CD4-positive, alpha-beta T cell treated with Interleukin-17A for 4 hours (primary cell): Measurements from ENCODE around the gene MAST3.

ENCODE experiments used
- DNase-seq: peaks from one replicate; pipeline ENCODE4 v3.0.0-alpha.2; 2020; ENCODE audit warnings: mixed read lengths

The MAST3 gene

GRCh38 chr19:18161636-18162002 is 64.0 kb downstream of the MAST3 start:
- DNase-seq, result no peak

DNA sequence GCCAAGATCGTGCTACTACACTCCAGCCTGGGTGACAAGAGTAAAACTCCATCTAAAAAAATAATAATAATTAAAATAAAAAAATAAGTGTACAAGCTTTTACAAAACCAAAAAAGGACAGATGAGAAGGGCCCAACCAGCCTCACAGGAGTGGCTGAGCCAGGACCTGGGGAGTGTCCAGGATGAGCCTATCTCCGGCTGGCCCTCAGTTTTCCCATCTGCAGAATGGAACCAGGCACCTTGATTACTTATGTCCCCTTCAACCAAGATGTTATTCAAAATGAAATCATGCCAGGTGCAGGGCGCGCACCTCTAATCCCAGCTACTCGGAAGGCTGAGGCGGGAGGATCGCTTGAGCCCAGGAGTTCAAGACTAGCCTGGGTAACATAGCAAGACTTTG is 66.5 kb downstream of the MAST3 start:
- no peak for DNase-seq

DNA sequence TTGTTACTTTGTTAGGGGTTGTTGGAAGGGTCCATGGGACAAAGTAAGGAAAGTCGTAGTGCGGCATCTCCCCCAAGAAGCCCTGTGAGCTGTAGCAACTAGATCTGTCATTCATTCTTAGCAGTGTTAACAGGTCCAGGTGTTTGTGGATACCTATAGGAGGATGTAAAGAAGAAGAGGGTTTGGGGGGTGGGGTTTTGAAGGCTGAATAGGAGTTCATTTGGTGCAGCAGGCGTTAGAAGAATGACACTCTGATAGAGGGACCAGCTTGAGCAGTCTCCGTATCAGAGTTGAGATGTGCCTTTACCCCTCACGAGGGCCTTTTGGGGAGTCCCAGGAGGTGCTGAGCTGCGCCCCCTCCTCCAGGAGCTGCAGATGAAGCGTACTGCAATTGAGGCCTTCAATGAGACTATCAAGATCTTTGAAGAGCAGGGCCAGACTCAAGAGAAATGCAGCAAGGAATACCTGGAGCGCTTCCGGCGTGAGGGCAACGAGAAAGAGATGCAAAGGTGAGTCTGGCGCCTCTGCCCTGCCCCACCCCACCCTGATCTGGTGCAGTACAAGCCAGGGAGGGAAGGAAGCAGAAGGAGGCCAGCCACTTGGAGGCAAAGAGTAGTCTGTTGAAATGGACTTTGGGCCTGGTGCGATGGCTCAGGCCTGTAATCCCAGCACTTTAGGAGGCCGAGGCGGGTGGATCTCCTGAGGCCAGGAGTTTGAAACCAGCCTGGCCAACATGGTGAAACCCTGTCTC is 68.4 kb downstream of the MAST3 start:
- DNase-seq, result no peak

- DNase-seq, result no peak
Observed at GRCh38 chr19:18167011-18167410, 69.4 kb downstream of the MAST3 start.

GRCh38 chr19:18167975-18168645 is 70.5 kb downstream of the MAST3 start:
- peak; percentile 73 for DNase-seq

DNA sequence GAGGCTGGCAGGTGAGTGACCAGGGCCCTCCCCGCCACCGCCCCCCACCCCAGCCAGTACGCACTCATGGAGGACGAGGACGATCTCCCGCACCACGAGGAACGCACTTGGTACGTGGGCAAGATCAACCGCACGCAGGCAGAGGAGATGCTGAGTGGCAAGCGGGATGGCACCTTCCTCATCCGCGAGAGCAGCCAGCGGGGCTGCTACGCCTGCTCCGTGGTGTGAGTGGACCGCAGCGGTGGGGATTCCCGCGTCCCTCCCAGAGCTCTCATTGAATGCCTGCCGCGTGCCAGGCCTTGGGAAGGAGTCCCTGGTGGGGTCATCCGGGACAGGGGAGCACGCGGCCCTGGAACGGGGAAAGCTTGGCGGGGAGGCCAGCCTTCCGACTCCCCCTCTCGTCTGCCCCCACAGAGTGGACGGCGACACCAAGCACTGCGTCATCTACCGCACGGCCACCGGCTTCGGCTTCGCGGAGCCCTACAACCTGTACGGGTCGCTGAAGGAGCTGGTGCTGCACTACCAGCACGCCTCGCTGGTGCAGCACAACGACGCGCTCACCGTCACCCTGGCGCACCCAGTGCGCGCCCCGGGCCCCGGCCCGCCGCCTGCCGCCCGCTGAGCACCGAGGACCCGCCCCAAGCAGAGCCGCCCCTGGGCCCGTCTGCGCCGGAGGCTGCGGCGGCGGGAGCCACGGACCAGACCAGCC is 71.2 kb downstream of the MAST3 start:
- DNase-seq, result no peak

- no peak for DNase-seq
Observed at GRCh38 chr19:18170714-18171255, 73.2 kb downstream of the MAST3 start.

DNA sequence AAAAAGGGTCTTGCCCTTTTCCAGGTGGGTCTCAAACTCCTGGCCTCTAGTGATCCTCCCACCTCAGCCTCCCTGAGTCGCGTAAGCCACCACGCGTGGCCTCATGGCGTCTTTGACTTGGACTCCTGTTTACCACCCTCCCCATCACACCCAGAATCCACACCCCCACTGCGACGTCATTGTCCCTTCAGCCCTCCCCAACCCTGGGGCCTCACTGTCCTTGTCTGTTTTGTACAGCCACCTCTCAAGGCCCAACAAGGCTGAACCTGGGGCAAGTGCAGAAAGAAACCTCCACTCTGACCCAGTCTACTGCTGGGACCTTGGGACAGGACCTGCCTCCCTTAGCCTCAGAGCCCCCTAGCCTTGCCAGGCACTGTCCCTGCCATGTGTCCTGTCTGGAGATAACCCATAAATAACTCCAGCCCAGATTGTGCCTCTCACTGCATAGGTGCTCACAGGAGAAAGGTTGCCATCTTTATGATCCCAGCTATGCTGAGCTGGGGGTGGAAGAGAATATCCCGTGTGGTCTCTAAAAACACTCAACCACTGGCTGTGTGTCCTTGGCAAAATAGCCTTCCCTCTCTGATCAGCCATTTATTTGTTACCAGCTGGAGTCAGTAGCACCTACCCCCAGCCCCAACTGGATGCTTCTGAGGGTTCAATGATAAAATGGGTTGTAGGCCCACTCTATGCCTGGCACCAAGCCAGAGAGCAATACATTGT is 74.2 kb downstream of the MAST3 start:
- no peak for DNase-seq

GRCh38 chr19:18172331-18173053 is 74.9 kb downstream of the MAST3 start:
- no peak for DNase-seq

GRCh38 chr19:18173054-18173571 is 75.5 kb downstream of the MAST3 start:
- no peak for DNase-seq

GRCh38 chr19:18173572-18174288 is 76.2 kb downstream of the MAST3 start, which contains the start of gene IFI30:
Gene IFI30, plus strand, starts transcription at chr19:18173813. Its CDS starts 29 bp downstream, at chr19:18173842.
- peak; percentile 78 for DNase-seq

GRCh38 chr19:18174983-18175382 is 77.4 kb downstream of the MAST3 start:
- no peak for DNase-seq

DNA sequence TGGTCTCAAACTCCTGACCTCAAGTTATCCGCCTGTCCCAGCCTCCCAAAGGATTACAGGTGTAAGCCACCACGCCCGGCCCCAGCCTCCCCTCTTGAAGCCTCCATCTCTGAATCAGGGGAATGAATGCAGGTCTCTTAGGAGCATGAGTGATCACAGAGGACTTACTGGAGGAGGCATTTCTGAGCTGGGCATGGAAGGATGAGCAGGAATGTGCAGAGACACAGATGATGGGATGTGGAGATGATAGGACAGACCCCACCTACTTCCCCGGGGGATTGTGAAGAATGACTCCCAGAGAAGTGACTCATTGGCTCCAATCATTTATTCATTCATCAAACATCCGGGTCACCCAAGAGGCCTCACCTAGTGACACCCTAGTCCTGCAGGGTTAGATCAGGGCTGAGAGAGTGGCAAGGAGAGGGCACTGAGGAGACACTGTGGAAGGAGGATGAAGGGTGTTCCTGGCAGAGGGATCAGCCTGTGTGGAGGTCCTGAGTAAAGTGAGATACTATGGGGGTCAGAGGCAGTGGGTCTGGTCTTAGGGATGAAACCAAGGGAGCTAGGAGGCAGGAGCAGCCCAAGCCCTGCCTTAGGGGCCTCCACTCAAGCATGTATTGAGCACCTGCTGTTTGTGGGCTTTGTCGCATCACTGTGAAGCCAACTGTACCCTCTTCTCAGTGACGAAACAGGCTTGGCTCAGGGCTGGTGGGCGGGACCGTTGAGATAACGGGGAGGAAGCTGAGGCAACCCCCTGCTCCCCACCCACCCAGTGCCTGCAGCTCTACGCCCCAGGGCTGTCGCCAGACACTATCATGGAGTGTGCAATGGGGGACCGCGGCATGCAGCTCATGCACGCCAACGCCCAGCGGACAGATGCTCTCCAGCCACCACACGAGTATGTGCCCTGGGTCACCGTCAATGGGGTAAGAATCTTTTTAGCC is 79.1 kb downstream of the MAST3 start:
- no peak for DNase-seq

DNA sequence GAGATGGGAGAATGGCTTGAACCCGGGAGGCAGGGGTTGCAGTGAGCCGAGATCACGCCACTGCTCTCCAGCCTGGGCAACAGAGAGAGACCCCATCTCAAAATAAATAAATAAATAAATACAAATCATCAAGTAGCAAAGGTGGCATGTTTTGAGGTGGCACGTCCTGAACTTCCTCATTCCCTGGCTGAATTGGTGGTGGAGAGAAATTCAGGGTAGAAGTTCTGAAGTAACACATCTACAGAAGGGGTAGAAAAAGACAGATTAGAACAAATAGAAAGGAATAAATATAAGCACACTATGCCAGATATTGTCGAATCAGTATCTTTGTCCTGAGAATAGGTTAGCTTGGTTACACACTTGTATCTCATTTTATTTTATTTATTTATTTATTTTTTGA is 82.4 kb downstream of the MAST3 start:
- no peak for DNase-seq

GRCh38 chr19:18183529-18183928 is 86.0 kb downstream of the MAST3 start:
- DNase-seq, result no peak

GRCh38 chr19:18185538-18185937 is 88.0 kb downstream of the MAST3 start:
- no peak for DNase-seq

- no peak for DNase-seq
Observed at GRCh38 chr19:18190278-18190677, 92.7 kb downstream of the MAST3 start.

DNA sequence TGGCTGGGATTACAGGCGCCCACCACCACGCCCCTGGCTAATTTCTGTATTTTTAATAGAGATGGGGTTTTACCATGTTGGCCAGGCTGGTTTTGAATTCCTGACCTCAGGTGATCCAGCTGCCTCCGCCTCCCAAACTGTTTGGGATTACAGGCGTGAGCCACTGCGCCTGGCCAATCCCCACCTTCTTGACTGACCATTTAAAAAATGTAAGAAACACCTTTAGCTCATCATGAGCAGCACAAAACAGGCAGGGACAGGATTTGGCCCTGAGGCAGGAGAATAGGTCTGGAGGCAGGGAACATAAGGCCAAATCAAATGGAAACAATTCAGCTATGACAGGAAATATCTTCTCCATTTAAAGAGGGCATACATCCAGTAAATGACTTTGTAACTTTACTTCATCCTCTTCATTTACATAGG is 94.1 kb downstream of the MAST3 start:
- DNase-seq, result no peak

- DNase-seq, result peak; percentile 99
Observed at GRCh38 chr19:18192673-18193387, 95.3 kb downstream of the MAST3 start, which contains the start of gene MPV17L2. Gene MPV17L2, plus strand, starts transcription at chr19:18193218. Its CDS starts 64 bp downstream, at chr19:18193282.
